ENCODE data around the gene HLTF.

DNA sequence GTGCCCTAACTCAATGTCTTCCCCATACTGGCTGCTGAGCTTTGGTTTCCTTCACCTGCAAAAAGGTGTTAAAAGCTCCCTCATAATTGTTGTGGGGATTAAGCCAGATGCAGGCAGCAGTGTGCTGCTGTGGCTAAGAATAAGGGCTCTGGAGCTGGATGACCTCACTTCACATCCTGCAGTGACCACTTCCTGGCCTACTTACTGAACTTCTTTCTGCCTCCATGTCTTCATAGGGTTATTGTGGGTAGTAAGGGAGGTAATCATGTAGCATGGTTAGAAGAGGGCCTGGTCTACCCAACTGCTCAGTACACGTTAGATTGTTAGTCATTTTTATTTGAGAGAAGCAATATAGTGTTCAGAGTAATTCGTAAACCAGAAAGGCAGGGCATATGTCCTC lies 76.6 kb downstream of the HLTF start:
- TF ChIP-seq POLR2AphosphoS5 (IDR thresholded peaks at IDR 0.05; ENCODE audit: low read depth, low read length) (no peak), SIN3A (IDR thresholded peaks at IDR 0.05; ENCODE audit: borderline replicate concordance, insufficient read depth, low read length) (no peak), FOXP2 (optimal IDR thresholded peaks at IDR 0.05; ENCODE audit: borderline replicate concordance, extremely low read depth, extremely low read length, insufficient read depth) (no peak)
